ENCODE data around the gene FOXN3.

GRCh38 chr14:89112720-89113119, 304.3 kb downstream of the FOXN3 start:
- TF ChIP-seq CTCF (conservative IDR thresholded peaks at IDR 0.05 in 1 of 2, IDR thresholded peaks at IDR 0.05 in 1 of 2; ENCODE audit: low read depth in 1 of 2, low read length in 2 of 2) (no peak), EZH2 (IDR thresholded peaks at IDR 0.05; ENCODE audit: low read length, missing control alignments) (no peak)
